NCI-H2227 treated with DMSO at 0.1 percent for 48 hours (cell line): ENCODE measurements around the gene MSI2.

Experiments used
- DNase-seq: peaks from one replicate; lab custom pipeline; 2025; lab: John Stamatoyannopoulos, UW

Gene MSI2

DNA sequence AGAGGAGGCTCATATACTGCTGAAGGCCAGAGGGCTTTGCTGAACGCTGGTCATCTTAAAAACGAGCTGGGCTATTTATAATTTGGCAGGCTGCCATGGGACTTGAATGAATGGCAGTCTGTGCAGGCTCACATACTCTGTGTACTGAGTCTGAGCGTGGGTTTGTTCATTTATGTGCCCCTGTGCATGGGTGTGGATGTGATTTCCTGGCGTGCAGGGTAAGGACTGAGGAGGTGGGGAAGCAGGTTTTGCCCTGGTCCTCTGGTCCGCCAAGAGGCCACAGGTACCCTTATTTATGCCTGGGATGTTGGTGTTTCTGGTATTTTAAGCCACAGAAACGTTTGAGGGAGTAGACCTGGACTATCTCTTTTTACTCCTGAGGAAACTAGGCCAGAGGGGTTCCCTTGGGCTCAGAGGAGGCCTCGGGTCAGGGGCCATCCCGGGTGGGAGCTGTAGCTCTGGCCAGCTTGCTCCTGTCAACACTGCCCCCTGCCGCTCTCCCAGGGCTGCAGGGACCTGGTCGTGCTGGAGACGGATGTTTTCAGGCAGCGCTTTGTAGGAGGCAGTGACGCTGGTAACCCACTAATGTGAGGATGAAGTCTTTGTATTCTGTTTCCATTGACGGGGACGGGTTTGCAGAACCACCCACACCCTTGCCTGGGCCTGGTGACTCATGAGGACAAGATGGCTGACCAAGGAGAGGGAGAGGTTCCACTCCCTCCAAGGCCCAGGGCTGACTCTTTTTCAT, 184.4 kb downstream of the MSI2 start:
- DNase-seq, result peak; percentile 54

DNA sequence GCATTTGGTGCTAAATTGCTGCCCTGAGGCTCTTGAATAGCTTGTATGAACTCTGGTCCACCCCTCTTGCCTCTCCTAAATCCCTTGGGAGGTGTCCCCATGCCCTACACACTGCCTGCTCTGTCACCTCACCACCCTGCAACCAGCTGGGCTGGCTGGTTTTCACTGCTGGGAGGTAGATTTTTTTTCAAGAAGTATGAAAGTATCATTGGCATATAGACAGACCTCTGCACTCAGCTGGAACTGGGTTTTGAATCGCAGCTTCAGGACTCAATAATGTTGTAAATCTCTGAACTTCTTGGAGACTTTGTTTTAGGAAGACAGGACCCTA, 184.9 kb downstream of the MSI2 start:
- no peak for DNase-seq

DNA sequence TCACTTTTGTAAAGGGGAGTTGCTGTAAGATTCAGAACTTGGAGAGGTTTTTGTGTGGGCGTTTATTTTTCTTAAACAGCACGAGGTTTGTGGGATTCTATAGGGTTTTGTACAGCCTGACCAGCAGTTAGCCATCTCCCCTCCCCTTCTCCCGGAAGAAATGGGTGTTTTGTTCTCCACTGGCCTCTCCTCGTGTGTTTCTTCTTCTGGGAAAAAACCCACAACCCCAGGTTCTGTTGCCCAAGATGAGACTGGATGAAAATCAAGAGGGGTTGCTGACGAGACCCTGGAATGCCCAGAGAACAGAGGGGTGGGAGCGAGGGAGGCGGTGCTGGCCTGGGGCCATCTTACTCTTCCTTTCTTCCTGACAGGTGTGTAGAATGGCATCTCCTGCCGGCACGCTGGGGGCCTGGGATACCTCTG, 186.1 kb downstream of the MSI2 start:
- no peak for DNase-seq

DNA sequence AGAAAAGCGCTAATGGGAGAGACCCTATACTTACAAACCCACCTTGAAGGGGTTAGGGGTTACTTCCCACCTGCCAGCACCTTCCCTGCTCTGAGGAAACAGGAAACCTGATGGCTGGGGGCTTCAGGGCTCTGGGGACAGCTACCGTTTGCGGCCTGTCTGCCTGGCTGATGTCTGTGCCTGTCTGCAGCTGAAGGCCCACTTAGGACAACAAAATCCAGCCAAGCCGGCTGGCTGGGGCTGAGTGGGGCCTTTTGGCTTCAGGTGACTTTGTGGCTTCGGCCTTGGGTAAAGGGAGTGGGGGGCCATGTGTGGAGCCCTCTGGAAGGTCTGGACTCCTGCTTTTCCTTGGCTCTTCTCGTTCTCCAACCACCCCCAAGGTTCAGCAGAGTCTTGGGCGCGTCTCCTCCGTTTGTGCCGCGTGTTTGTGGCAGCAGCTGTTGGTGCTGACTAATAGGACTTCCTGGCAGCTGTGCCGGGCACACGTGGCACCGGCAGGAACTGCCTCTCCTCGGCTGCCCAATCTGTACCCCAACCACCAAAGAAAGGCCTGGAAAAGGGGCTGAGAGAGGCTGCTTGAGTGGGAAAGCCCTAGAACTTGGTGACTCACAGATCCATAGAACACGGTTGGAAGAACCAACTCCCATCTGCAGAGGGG, 186.7 kb downstream of the MSI2 start:
- DNase-seq, result no peak

DNA sequence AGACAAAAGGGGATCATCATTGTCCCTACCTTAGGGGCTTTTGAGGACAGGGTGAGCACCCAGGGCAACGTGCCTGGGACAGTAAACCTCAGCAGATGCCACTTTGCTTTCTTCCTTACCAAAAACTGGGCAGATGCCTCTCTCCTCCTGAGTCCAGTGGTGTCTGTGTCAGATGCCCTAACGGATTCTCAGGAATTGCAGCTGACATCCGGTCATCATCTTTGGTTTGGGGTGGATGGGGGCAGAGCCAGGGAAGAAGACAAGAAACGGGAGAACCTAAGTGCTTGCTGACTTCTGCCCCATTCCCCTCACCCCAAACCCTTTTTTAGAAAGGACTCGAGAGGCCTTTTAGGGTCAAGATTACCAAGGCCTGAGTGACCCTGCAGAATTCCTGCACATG, 187.5 kb downstream of the MSI2 start:
- no peak for DNase-seq

DNA sequence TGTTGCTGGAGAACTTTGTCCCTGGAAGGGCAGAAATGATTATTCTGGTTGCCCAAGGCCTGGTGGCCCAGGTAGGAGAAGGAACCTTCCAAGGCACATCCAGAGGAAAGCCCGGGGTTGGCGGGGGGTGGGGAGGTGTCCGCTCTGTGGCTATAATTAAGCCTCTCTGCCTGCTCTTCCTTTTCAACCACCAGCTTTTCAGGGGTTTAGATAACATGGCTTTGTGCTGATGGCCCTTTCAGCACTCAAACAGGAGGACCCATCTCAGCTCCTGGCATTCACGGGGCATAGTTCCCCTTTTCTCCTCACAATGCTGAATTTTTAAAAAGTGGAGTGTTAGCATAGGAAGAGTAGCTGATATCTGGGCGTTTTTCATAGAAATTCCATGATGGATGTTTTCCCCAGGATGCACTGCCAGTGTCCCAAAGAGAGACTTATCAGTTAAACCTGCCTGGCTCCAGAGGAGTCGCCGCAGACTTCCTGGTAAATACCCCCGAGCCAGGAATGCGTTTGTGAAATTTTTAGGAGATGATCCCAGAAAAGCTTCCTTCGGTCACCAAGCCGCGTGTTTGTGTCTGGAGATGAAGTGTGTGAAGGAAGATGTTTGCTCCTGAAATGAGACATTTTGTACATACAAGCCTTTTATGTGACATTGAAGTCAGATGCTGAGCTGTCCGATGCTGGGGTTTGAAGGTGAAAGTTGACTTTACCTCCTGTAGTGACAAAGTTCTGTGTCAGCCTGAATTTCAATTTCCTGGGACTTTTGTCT, 188.5 kb downstream of the MSI2 start:
- no peak for DNase-seq

DNA sequence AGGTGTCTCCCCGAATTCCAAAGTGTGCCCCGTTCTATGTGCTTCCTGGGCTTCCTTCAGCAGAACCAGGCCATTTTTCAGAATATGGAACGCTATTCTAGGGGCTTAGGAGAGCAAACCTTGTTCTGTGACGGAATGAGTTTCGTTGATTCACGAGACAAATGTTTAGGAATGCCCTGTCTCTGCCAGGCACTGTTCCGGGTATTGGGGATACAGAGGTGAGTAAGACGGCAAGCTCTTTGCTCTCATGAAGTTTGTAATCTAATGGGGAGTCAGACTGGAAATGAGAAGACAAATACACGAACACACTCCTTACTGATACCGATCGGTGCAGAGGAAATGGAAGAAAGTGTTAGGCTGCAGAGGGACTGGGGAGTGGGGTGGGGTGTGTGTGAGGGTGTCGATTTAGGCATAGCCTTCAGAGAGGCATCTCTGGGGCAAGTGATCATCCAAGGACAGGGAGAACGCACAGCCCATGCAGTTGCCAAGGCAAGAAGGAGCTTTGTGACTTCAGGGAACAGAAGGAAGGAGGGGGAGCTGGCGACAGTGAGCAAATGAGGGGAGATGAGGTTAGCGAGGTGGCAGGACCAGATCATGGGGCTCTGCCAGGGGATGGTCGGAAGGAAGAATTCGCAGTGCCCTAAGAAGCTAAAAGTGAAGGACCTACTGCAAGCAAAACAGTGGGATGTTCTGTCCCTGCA, 189.6 kb downstream of the MSI2 start:
- no peak for DNase-seq

DNA sequence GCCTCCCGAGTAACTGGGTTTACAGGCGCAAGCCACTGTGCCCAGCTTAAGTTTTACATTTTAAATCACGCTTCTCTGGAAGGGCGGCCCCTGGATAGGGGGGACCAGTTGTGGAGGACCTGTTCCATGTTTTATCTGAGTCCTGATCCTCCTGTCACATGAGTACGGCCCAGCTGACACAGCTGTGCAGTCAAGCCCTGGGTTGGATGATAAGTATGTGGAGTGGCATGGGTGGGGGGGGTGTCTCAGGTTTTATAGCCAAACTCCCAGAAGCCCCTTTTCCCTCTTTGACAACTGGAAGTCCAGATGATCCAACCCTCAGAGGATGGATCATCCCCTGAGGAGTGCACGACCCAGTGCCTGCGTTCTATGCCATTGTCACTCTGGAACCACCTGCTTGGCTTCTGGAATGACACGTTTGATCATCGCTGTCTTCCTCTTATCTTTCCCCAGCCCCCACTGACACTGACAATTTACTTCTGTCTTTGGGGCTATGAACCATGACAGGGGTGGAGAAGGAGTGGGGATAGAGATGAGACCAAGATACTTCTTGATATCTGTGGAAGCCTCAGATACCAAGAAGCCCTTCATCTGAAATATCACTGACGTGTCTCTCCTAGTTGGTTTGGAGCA, 191.2 kb downstream of the MSI2 start:
- no peak for DNase-seq

DNA sequence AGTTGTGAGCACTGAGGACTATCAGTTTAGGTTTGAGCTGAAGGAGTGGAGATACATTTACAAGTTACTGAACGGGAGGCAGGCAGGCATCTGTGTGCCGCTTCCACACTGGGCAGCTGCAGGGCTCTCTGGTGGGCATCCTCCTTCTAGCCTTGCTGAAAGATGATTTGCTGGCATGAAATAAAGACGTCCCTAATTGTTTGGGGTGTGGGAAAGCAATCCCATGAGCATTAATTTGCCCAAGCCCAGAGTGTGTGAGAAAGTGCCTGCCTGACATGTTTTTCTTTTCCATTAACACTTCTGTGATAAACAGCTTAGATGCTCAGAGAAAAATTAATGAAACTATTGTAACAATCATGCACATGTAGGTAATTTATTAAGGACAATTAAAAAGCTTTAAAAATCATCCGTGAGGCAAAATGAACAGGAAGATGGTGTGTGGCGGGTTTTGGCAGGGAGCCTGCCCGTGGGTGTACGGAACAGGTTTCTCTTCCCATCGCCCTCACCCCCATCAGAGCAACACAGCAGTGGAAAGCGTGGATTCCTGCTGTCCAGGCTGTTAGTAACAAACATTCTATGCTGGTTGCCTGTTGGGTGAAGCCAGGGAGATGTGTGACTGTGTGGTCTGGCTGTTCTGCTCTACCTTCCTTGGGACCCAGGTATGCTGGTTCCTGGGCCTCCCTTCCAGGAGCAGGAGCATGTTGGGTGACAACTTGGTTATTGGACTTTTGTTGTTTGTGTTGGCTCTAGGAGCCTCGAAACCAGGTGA, 191.9 kb downstream of the MSI2 start:
- DNase-seq, result no peak

DNA sequence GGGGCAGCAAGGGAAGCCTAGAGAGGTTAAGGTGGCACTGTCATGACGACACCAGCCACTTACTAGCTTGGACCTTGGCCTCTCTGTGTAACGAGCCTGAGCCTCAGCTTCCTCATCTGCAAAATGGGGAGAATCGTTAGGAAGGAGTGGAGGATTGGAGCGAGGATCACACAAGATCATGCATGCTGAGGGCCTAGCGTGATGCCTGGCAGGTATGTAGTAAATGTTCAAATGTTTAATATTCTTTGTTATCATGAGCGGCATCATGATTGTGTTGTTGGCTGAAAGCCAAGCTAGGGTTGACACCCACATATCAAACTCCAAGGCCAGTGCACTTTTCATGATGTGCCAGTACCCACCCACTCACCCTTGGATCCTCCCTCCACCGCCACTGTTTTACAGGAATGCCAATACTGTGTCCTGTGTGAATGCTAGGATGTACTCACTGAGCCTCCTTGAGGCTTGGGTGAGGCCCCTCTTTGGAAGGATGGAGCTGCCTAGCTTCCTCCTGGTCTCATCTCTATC, 192.5 kb downstream of the MSI2 start:
- no peak for DNase-seq

DNA sequence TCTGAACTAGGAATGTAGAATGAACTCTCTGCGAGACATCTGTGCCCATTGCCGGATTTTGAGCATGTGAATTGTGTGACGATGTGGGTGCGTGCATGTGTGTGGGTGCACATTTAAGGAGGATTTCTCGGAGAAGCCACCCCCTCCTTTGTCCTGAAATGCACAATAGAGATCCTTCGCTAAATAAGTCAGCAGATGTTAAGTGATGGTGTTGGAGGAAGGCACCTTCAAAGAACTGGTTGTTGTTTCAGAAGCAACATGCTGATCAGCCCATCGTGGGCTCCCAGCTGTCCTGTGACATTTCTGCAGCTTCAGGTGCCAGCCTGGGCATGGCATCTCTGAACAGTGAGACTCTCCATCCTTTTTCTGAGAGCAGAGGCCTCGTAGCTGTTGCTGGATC, 194.9 kb downstream of the MSI2 start:
- DNase-seq, result no peak

DNA sequence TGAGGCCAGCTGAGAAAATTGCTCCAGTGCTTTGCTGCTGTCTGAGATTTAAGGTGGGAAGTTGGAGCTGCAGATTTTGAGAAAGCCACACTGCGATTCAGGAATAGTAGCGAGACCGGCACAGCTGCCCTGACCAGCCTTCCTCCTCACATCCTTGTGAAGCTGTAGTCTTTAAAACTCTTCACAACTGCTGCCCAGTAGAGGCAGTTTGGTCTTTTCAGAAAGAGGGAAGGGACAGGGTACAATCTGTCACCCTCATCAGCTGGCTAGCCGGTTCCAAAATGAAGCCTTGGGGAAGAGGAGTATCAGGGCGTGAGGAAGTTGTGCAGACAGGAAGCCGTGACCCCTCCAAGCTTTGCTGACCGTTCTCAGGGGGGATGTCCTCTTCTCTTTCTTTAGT, 195.3 kb downstream of the MSI2 start:
- DNase-seq, result no peak

DNA sequence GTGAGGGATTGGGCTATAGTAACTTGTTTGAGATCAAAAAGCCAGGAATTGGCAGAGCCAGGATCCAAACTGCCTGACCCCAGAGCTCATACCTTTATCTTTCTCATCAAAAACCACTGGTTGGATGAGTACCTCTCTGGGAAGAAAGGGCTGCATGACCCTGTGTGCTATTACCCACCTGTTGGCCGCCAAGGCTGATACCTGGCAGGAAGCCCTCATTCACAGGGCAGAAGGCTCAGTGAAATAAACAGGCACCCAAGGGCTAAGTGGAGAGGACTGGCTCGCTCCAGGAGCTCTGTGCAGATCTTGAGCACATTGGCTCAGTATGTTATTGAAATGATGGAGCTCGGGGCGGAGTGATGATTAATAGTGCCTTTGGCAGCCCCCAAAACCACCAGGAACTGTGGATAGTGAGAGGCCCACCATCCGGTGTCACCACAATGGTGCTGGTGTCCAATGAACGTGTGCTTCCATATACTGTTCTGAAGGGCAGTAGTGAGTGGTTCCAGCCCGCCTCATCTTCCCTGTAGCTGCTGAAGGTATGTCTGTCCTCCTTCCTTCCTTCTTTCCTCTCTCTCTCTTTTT, 197.6 kb downstream of the MSI2 start:
- no peak for DNase-seq

DNA sequence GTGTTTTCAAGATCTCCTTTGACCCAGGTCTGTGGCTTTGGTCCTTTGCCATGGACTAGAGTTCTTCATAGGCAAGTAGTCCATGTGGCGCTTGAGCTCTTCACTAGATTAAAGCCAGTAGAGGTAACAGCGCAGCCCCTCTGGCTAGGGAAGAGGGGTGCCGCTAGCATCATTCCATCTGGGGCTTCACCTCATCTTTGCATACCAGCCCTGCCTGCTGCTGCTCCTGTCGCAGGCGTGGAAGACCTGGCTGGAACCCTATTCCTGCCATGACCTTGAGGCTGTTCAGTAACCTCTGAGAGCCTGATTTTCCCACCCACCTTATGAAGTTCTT, 198.4 kb downstream of the MSI2 start:
- DNase-seq, result no peak

DNA sequence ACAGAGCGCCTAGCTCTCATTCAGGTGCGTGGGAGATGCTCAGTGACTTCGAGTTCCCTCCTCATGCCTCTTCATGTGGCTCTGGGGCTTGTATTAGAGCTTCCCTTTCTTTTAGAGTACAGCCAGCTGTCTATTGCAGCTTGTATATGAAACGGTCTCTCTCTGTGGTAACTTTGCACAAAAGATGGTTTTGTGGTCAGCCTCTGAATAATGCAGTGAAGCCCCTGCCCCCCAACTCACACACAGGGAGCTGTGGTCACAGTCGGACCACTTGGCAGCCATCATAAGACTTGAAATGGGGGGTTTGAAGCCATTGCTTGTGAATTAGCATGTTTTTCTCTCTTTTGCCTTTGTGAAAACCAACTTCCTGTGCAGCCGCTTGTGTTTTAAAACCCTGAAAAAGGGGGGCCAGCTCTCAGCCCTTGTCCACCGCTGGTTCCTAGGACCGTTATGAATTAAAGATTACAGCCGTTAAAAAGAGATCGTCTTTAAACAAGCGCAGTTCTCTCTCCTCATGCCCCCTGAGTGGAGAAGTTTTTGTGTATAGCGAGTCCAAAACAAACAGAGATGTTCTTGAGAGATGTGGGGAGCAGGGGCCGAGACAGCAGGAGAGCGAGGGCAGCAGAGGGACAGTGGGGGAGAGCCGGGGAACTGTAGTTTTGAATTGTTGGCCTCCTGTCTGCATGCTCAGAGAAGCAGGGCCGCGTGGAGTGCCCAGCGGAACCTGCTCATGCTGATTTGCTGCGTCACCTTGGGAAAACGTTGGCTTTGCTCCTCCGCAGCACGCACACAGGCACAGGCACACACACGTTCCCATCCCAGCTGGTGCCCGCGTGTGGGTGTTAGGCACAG, 199.0 kb downstream of the MSI2 start:
- no peak for DNase-seq

DNA sequence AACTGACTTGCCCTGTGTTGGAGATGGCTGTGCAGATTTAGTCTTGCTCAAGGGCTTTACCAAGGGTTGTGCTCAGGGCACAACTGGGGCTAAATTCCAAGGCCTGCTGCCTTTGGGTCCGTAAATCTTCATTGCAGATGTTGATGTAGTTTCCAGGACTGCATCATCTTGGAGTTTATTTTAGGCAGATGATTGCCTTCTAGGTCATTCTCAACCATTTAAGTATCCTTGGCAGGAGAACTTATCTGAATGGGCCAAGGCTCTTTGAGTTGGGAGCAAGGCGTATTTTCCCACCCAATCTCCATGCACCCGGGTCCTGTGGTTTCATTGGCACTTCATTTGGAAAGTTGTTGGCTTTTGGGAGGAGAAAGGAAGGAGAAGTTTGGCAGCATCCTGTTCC, 200.3 kb downstream of the MSI2 start:
- DNase-seq, result no peak

DNA sequence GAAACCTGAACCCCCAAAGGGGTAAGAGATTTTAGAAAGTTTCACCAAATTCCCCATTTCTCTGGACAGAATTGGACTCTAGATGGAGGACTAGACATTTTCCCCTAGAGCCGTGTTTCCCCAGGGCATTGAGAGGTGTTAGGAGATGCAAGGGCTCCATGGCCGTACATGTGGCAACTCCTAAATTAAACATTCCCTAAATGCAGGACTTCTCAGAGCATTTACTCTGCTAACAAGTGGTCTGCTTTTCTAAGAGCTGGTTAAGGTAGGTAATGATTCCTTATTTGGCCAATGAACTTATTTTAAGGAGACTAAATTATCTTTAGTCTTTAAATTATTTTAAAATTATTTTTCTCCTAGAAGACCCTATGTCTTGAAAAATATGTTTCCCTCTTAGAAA, 200.9 kb downstream of the MSI2 start:
- DNase-seq, result no peak

DNA sequence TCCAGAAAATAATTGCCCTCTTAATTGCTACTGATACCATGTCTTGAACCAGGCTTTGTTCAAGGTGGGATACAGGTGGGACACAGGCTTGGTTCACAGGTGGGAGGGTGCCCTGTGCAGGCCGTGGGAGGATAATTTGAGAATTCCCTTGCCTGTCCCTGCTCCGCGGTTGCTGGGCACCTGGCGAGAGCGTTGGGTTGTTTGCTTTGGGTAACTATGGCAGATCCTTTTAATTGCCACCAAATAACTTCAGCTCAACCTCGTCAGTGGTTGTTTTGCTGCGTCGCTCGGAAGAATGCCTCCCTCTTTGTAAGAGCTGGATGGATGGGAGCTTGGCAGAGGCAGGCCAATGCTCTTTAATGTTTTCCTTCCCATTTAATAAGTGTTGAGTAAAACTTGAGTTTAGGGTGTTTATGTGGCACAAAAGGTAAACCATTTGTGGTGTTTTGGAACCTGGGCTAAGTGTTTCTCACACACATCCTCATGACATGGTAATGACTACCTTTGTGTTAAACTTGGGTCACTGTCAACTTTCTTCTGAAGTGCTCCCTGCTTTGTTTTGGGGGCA, 202.5 kb downstream of the MSI2 start:
- DNase-seq, result no peak

DNA sequence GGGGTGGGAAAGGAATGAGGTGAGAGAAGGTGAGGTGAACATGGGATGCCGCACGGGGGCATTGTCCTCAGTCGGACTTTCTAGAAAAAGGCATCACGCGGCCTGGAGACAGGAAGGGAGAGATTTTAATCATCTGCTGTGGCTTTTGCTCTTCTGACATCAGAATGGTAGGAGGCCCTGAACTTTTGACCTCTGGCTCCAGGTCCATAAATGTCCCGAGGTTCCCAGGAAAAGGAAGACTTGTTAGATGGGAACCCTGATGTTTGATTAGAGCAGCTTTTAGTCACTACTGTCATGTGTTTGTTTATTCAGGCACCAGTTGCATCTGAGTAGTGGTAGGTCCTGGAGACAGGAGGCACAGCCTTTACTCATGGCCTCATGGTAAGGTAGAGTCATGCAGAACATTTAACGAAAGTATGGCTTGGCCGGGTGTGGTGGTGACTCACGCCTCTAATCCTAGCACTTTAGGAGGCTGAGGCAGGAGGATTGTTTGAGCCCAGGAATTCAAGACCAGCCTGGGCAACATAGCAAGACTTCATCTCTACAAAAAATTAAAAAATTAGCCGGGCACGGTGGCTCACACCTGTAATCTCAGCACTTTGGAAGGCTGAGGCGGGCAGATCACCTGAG, 203.1 kb downstream of the MSI2 start:
- DNase-seq, result no peak
